GM19193 (cell line): ENCODE results near the gene CCIN.

Experiments
- POLR2A ChIP-seq: IDR thresholded peaks from 4 replicates; pipeline ENCODE4 v1.6.1; 2011; ENCODE audit not compliant: insufficient read depth, insufficient read length; ENCODE audit errors: extremely low read depth

The CCIN gene

GRCh38 chr9:36194326-36195000 lies 25.3 kb downstream of the CCIN start:
- no peak for TF ChIP-seq POLR2A

GRCh38 chr9:36204906-36205547 lies 35.8 kb downstream of the CCIN start:
- TF ChIP-seq POLR2A: no peak

- TF ChIP-seq POLR2A: no peak
Measured at GRCh38 chr9:36207016-36207415, 37.8 kb downstream of the CCIN start.

GRCh38 chr9:36207546-36208012 lies 38.4 kb downstream of the CCIN start:
- TF ChIP-seq POLR2A: no peak

DNA sequence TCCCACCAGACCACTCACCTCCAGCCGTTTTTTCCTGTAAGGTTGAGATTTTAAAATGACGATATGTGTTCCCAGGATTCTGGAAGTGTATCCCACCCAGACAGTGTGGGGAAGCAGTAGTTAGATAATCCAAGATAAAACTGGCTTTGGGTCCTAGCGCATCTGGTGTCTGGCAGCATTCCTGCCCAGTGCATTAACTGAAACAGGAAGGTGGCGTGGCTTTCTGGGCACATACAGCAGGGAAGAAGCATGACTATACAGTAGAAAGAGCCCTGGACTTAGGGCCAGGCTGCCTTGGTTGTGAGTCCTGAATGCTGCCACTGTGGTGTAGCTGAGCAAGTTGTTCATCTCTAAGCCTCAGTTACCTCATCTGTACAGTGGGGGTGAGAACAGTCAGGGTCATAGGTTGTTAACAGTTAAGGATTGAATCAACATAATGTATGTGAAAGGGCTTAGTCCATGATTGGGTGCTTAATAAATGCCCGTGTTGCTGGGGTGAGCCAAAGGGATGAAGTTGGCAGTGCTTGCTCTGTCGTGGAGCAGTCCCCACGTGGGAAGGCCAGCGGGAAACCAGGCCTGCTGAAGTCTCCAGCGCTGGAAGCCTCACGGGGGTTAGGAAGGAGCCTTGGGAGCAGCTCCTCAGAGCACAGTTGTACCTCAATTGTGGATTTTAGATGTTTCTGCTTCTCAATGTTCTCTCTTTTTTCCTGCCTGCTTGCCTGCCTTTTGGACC lies 39.5 kb downstream of the CCIN start:
- TF ChIP-seq POLR2A: no peak

DNA sequence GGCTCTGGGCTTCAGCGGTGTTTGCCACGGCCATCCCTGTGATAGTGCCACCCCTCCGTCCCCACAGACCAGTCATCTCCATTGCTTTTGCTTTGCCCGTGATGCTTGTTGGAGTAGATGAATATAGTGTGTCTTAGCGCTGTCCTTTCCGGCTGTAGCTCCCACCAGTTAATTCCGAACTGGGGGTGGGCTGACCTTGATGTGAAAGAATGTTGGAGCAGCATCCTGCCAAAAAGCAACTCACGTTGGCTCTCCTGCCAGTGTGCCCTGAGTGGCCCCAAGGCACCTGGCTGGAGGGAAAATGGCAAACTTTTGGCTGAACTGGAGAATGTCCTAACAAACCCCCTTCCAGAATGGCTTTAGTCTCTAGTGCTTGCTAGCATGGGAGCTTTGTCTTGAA lies 41.5 kb downstream of the CCIN start:
- TF ChIP-seq POLR2A: no peak

- TF ChIP-seq POLR2A: no peak
Measured at GRCh38 chr9:36211510-36211909, 42.3 kb downstream of the CCIN start.

- no peak for TF ChIP-seq POLR2A
Measured at GRCh38 chr9:36213387-36213786, 44.2 kb downstream of the CCIN start.

- no peak for TF ChIP-seq POLR2A
Measured at GRCh38 chr9:36213989-36214388, 44.8 kb downstream of the CCIN start.

GRCh38 chr9:36214571-36214970 lies 45.4 kb downstream of the CCIN start:
- TF ChIP-seq POLR2A: no peak

DNA sequence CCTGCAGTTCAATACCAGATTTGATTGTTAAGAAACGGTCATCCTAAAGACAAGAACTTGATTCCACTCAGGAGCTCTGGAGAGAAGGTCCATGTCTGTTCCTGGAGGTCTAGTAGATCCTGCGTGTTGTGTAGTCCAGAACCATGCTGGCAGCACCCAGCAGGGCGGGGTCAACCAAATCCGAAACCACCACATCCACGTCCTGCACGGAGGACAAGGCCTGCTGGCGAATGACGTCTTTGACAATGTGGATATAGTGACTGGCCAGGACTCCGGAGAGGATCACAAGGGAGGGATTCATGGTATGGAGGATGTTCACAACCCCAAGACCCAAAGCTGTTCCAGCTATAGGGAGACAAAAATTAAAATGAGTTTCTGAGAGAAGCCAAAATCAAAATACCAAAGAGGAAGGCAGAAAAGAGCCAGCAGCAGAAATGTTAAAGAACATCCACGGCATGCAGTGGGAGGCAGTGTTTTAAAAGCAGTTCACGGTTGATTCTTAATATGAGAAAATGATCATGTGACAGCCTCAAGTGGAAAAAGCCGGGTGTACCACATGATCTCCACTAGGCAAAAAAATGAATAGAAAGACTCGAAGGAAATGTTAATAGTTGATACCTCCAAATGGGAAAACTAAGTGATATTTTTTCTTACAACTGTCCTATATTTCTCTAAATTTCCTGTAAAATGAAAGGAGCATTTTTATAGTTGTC lies 48.2 kb downstream of the CCIN start:
- no peak for TF ChIP-seq POLR2A

DNA sequence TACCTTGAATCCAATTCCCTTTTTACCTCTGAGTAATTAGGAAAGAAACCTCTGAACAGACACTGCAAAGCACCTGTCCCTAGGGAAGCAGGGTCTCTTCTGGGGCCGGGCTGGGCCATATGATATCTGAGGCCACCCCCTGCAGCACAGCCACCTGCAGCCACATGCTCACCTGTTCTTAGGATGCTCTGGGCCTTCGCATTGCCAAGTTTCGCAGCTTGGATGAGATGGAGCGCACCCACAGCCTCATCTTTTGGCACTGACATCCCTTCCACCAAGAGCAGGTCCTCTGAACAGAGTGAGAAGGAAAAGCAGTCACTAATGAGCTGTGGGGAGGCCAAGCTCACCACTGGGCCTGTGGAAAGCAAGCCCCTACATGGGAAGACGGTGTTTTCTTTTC lies 48.8 kb downstream of the CCIN start:
- TF ChIP-seq POLR2A: no peak

DNA sequence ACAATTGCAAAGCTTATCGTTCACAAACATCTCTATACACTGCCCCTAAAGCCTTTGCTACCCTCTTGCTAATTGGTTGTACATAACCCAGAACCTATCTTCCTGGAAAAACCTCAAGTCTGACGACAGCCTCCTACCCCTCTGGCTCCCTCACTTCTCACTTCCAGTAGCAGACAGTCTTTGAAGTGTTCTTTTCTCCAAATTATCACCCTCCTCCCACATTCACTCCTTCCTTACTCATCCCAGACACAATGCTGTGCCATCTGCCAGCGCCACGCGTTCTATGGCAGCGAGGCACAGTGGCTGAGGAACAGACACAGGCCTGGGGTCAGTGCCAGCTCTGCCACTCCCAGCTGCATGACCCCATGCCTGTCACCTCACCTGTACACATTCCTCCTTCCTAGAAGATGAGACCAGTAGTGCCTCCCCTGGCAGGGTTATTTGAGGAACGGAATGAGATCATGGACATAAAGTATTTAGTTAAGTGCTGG lies 49.3 kb downstream of the CCIN start:
- TF ChIP-seq POLR2A: no peak
